T-helper 2 cell treated with Interferon-gamma antibody and Interleukin-4, amounts not matched to agents 100 ng/mL and 5 ng/mL, for 36 hours (primary cell): ENCODE data around the gene GPNMB. TPM values are rescaled to one million over a fixed set of nuclear protein-coding genes. Genes with fewer than 3 reads are reported as not detected.

Experiments used
- intact Hi-C: fragments of 100-400 bp; cut with micrococcal nuclease; formaldehyde crosslinking; loops from one replicate; pipeline ENCODE4 v1.15.1; 2023
- total RNA-seq: library from RNA; stranded (reverse); gene quantifications from 2 replicates; pipeline ENCODE4 v1.2.3, GENCODE V29; 2022

Gene GPNMB
- total RNA-seq, 1 donor from 2014 or later = 0.73 TPM

GRCh38 chr7:23268746-23269145 is 22.2 kb downstream of the GPNMB start:
- intact Hi-C loops = no loop called here

GRCh38 chr7:23272275-23272674 is 25.7 kb downstream of the GPNMB start:
- intact Hi-C loops = loop anchor here (2.0 to 5.0 kb wide), 4 partner anchors 90 to 441 kb away; partner anchors contain the start of genes NUP42 and TRA2A

GRCh38 chr7:23273141-23273599 is 26.6 kb downstream of the GPNMB start:
- intact Hi-C loops = loop anchor here (1.0 to 5.0 kb wide), 9 partner anchors 26 to 440 kb away; partner anchors contain the start of genes CCDC126, MALSU1, NUP42 and TRA2A

GRCh38 chr7:23275912-23276311 is 29.3 kb downstream of the GPNMB start:
- intact Hi-C loops = no loop called here

- intact Hi-C loops = no loop called here
These were observed 29.8 kb downstream of the GPNMB start for GRCh38 chr7:23276376-23276775.

GRCh38 chr7:23276947-23277346 is 30.4 kb downstream of the GPNMB start:
- intact Hi-C loops = loop anchor here (1.0 kb wide), 3 partner anchors 22 to 191 kb away; partner anchors contain the start of gene MALSU1

- intact Hi-C loops = loop anchor here (1.0 kb wide), 3 partner anchors 22 to 191 kb away; partner anchors contain the start of gene MALSU1
These were observed 30.9 kb downstream of the GPNMB start for GRCh38 chr7:23277359-23277989.

GRCh38 chr7:23279819-23280525 is 33.4 kb downstream of the GPNMB start:
- intact Hi-C loops = no loop called here

GRCh38 chr7:23283086-23283485 is 36.5 kb downstream of the GPNMB start:
- intact Hi-C loops = no loop called here

GRCh38 chr7:23284871-23285270 is 38.3 kb downstream of the GPNMB start:
- intact Hi-C loops = no loop called here

- intact Hi-C loops = no loop called here
These were observed 39.4 kb downstream of the GPNMB start for GRCh38 chr7:23285657-23286646.

GRCh38 chr7:23287612-23288011 is 41.0 kb downstream of the GPNMB start:
- intact Hi-C loops = no loop called here

GRCh38 chr7:23290993-23291392 is 44.4 kb downstream of the GPNMB start:
- intact Hi-C loops = no loop called here

GRCh38 chr7:23291957-23292560 is 45.5 kb downstream of the GPNMB start:
- intact Hi-C loops = no loop called here

GRCh38 chr7:23292623-23293022 is 46.0 kb downstream of the GPNMB start:
- intact Hi-C loops = no loop called here

- intact Hi-C loops = no loop called here
These were observed 47.0 kb downstream of the GPNMB start for GRCh38 chr7:23293500-23294073.

- intact Hi-C loops = loop anchor here (5.0 kb wide), 1 partner anchor 472 kb away; the partner anchor contains the start of gene TOMM7
These were observed 48.2 kb downstream of the GPNMB start for GRCh38 chr7:23294549-23295400.

- intact Hi-C loops = loop anchor here (5.0 kb wide), 1 partner anchor 473 kb away; the partner anchor contains the start of gene TOMM7
These were observed 48.8 kb downstream of the GPNMB start for GRCh38 chr7:23295401-23295697.

- intact Hi-C loops = loop anchor here (2.0 to 5.0 kb wide), 2 partner anchors 58 to 476 kb away; partner anchors contain the start of gene TOMM7
These were observed 51.7 kb downstream of the GPNMB start for GRCh38 chr7:23298141-23298881.
